ENCODE measurements around the gene VAMP2.
A peak's percentile ranks its signal among the peaks of the same experiment; 100 is the strongest.

VAMP2 gene

GRCh38 chr17:8138672-8139371 is 23.9 kb downstream of the VAMP2 start:
- no peaks in the 10 kb centered on the region for H3K79me2 ChIP-seq (ENCODE audit: control insufficient read depth, low read length)
- H3K4me3 ChIP-seq (ENCODE audit: low read length), result peak overlapping the region; percentile 79
- peaks cover 8% of the 10 kb centered on the region for H3K27me3 ChIP-seq (ENCODE audit: control insufficient read depth, low read length)
- H4K20me1 ChIP-seq (ENCODE audit: control insufficient read depth, insufficient read depth, low read depth, low read length), result no peaks in the 10 kb centered on the region
- no peak for TF ChIP-seq EZH2phosphoT487 (IDR thresholded peaks at IDR 0.05; ENCODE audit: borderline replicate concordance, low read length)
- TF ChIP-seq, protein P1, sequence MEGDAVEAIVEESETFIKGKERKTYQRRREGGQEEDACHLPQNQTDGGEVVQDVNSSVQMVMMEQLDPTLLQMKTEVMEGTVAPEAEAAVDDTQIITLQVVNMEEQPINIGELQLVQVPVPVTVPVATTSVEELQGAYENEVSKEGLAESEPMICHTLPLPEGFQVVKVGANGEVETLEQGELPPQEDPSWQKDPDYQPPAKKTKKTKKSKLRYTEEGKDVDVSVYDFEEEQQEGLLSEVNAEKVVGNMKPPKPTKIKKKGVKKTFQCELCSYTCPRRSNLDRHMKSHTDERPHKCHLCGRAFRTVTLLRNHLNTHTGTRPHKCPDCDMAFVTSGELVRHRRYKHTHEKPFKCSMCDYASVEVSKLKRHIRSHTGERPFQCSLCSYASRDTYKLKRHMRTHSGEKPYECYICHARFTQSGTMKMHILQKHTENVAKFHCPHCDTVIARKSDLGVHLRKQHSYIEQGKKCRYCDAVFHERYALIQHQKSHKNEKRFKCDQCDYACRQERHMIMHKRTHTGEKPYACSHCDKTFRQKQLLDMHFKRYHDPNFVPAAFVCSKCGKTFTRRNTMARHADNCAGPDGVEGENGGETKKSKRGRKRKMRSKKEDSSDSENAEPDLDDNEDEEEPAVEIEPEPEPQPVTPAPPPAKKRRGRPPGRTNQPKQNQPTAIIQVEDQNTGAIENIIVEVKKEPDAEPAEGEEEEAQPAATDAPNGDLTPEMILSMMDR (IDR thresholded peaks at IDR 0.05; ENCODE audit: low read depth, low read length, poor library complexity, severe bottlenecking), result peak; percentile 94
- peaks cover 23% of the 10 kb centered on the region for H3K36me3 ChIP-seq (ENCODE audit: control insufficient read depth, low read length)
- peak overlapping the region; percentile 85 for H3K4me2 ChIP-seq (ENCODE audit: low read length)
- peaks cover 6% of the 10 kb centered on the region for H3F3A ChIP-seq (ENCODE audit: control insufficient read depth, insufficient read depth)
- no peaks in the 10 kb centered on the region for H3K9me3 ChIP-seq (ENCODE audit: control insufficient read depth, insufficient read depth, low read length)
- peaks cover 20% of the 10 kb centered on the region for H3K4me1 ChIP-seq (ENCODE audit: control insufficient read depth, low read length)
- H3K27ac ChIP-seq (ENCODE audit: low read depth, low read length), result peak overlapping the region; percentile 71
- no peaks in the 10 kb centered on the region for H3K9me2 ChIP-seq (replicated peaks; ENCODE audit: control insufficient read depth, low read length)

GRCh38 chr17:8138374-8138671 is 24.4 kb downstream of the VAMP2 start:
- peaks cover 20% of the 10 kb centered on the region for H3K4me1 ChIP-seq (ENCODE audit: control insufficient read depth, low read length)
- H4K20me1 ChIP-seq (ENCODE audit: control insufficient read depth, insufficient read depth, low read depth, low read length), result no peaks in the 10 kb centered on the region

GRCh38 chr17:8137645-8138373 is 24.9 kb downstream of the VAMP2 start:
- H4K20me1 ChIP-seq (ENCODE audit: control insufficient read depth, insufficient read depth, low read depth, low read length), result no peaks in the 10 kb centered on the region
- peaks cover 6% of the 10 kb centered on the region for H3F3A ChIP-seq (ENCODE audit: control insufficient read depth, insufficient read depth)
- H3K4me1 ChIP-seq (ENCODE audit: control insufficient read depth, low read length), result peaks cover 20% of the 10 kb centered on the region
- no peaks in the 10 kb centered on the region for H3K9me2 ChIP-seq (replicated peaks; ENCODE audit: control insufficient read depth, low read length)
- H3K4me2 ChIP-seq (ENCODE audit: low read length), result peak overlapping the region; percentile 85
- TF ChIP-seq, protein P1 (IDR thresholded peaks at IDR 0.05; ENCODE audit: low read depth, low read length, poor library complexity, severe bottlenecking), result no peak
- TF ChIP-seq EZH2phosphoT487 (IDR thresholded peaks at IDR 0.05; ENCODE audit: borderline replicate concordance, low read length), result no peak
- H3K4me3 ChIP-seq (ENCODE audit: low read length), result peak overlapping the region; percentile 79
- no peaks in the 10 kb centered on the region for H3K79me2 ChIP-seq (ENCODE audit: control insufficient read depth, low read length)
- peaks cover 23% of the 10 kb centered on the region for H3K36me3 ChIP-seq (ENCODE audit: control insufficient read depth, low read length)
- peaks cover 8% of the 10 kb centered on the region for H3K27me3 ChIP-seq (ENCODE audit: control insufficient read depth, low read length)
- H3K27ac ChIP-seq (ENCODE audit: low read depth, low read length), result peak overlapping the region; percentile 71; the same call in 1 of the 2 replicates
- H3K9me3 ChIP-seq (ENCODE audit: control insufficient read depth, insufficient read depth, low read length), result no peaks in the 10 kb centered on the region

More at GRCh38 chr17:8138374-8138671, 24.4 kb downstream of the VAMP2 start:
- H3K36me3 ChIP-seq (ENCODE audit: control insufficient read depth, low read length), result peaks cover 23% of the 10 kb centered on the region
- no peaks in the 10 kb centered on the region for H3K79me2 ChIP-seq (ENCODE audit: control insufficient read depth, low read length)
- H3K4me2 ChIP-seq (ENCODE audit: low read length), result peak overlapping the region; percentile 85
- H3F3A ChIP-seq (ENCODE audit: control insufficient read depth, insufficient read depth), result peaks cover 6% of the 10 kb centered on the region
- peaks cover 8% of the 10 kb centered on the region for H3K27me3 ChIP-seq (ENCODE audit: control insufficient read depth, low read length)
- no peaks in the 10 kb centered on the region for H3K9me2 ChIP-seq (replicated peaks; ENCODE audit: control insufficient read depth, low read length)
- TF ChIP-seq EZH2phosphoT487 (IDR thresholded peaks at IDR 0.05; ENCODE audit: borderline replicate concordance, low read length), result no peak
- TF ChIP-seq, protein P1 (IDR thresholded peaks at IDR 0.05; ENCODE audit: low read depth, low read length, poor library complexity, severe bottlenecking), result no peak
- peak overlapping the region; percentile 71 for H3K27ac ChIP-seq (ENCODE audit: low read depth, low read length)
- no peaks in the 10 kb centered on the region for H3K9me3 ChIP-seq (ENCODE audit: control insufficient read depth, insufficient read depth, low read length)
- H3K4me3 ChIP-seq (ENCODE audit: low read length), result peak overlapping the region; percentile 79
